HG03354 (cell line): ENCODE data around the gene MTMR1.
A peak's percentile ranks its signal among the peaks of the same experiment; 100 is the strongest.

ENCODE experiments used
- ATAC-seq: cut with Tn5 transposase; IDR thresholded peaks from one replicate; pipeline ENCODE4 v1.9.1; 2021; ENCODE audit warnings: mild to moderate bottlenecking; ENCODE audit not compliant: unreplicated experiment, poor library complexity, severe bottlenecking

Gene MTMR1

GRCh38 chrX:150694738-150695410 lies 1.7 kb downstream of the MTMR1 start:
- peak; percentile 18 for ATAC-seq

GRCh38 chrX:150696331-150696730 lies 3.1 kb downstream of the MTMR1 start:
- ATAC-seq = no peak

DNA sequence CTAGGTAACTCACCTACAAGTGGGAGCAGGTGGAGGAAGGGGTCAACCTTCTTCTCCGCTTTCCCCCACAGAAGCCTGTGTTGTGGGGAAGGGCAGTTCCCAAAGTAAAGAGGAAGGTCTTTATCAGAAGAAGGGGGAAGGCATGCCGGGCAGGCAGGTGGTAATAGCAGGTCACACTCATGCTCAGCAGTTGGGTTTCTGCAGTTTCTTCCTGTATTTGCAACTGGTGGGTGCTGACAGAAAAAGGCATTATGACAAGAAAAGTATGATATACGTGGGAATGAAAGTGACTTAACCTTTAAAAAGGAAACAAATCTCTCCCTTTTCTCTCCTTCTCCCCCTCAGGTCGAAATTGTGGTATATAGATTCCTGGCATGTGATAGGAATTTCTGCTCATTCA lies 3.7 kb downstream of the MTMR1 start:
- no peak for ATAC-seq

- no peak for ATAC-seq
These were observed 4.4 kb downstream of the MTMR1 start for GRCh38 chrX:150697641-150698040.

DNA sequence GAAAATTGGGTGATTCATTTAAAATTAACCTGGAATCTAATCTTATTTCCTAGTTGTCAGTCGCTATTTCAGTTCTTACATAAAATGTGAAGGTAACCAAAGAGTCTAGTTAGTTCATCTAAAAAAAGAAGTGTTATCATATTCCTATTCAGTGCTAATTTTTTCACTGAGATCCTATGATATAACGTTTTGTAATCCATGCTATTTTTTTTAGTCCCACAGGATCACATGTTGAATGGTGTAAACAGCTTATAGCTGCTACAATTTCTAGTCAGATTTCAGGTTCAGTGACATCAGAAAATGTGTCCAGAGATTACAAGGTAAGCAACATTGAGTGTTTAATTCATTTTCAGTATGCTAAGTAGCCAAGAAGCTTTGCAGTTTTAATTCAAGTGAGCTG lies 5.8 kb downstream of the MTMR1 start:
- no peak for ATAC-seq

- ATAC-seq = no peak
These were observed 6.9 kb downstream of the MTMR1 start for GRCh38 chrX:150700107-150700506.

GRCh38 chrX:150701377-150701776 lies 8.2 kb downstream of the MTMR1 start:
- no peak for ATAC-seq

- no peak for ATAC-seq
These were observed 9.9 kb downstream of the MTMR1 start for GRCh38 chrX:150702966-150703694.

GRCh38 chrX:150703695-150703974 lies 10.4 kb downstream of the MTMR1 start:
- ATAC-seq = no peak

GRCh38 chrX:150704030-150704613 lies 10.9 kb downstream of the MTMR1 start:
- ATAC-seq = no peak

GRCh38 chrX:150712619-150713018 lies 19.4 kb downstream of the MTMR1 start:
- ATAC-seq = no peak

GRCh38 chrX:150715184-150715583 lies 22.0 kb downstream of the MTMR1 start:
- ATAC-seq = no peak

GRCh38 chrX:150719621-150720020 lies 26.4 kb downstream of the MTMR1 start:
- ATAC-seq = no peak

DNA sequence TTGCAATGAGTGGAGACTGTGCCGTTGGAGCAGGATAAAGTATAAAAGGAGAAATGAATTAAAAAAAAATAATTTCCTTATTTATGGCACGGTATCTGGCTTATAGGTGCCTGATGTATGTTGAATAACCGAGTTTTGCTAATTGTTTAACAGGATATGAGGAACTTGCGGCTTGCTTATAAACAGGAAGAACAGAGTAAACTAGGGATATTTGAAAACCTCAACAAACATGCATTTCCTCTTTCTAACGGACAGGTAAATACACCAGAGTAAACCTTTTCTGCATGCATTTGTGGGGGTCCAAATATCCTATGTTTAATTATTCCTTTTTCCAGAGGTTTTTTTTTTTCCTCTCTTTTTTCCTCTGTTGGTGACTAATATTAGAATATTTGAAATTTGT lies 36.8 kb downstream of the MTMR1 start:
- no peak for ATAC-seq

GRCh38 chrX:150730719-150731118 lies 37.5 kb downstream of the MTMR1 start:
- no peak for ATAC-seq

GRCh38 chrX:150731795-150732194 lies 38.6 kb downstream of the MTMR1 start:
- ATAC-seq = no peak

- ATAC-seq = no peak
These were observed 43.3 kb downstream of the MTMR1 start for GRCh38 chrX:150736475-150736874.

- ATAC-seq = no peak
These were observed 58.9 kb downstream of the MTMR1 start for GRCh38 chrX:150752124-150752523.

GRCh38 chrX:150753357-150753756 lies 60.2 kb downstream of the MTMR1 start:
- no peak for ATAC-seq

DNA sequence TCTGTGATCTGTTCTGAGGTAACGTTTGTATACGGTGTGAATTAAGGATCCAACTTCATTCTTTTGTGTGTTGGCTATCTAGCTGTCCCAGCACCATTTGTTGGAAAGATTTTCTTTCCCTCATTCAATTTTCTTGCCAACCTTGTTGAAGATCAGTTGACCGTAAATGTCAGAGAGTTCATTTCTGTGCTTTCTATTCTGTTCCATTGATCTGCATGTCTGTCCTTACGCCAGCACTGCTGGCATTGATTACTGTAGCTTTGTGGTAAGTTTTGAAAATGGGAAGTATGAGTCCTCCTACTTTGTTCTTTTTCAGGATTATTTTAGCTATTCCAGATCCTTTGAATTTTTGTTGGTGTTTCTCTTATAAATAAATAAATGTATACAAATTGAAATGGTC lies 60.8 kb downstream of the MTMR1 start:
- no peak for ATAC-seq

DNA sequence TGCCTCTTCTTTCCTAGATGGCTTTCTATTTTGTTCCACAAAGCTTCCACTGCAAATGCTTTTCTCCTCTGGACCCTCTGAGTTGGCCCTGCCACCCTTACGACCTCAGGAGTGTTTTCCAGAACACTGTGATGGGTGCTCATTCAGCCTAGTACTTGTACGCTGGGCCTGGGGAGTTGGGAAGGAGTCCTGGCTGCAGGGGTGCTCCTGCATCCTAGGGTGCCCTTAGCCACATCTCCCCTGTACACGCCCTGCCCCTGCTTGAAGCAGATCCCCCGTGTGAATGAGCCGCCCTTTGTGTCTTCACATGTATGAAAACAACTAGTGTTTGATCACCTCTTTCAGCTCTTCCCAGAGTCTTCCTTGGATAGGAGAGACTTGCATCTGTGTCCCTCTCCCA lies 64.2 kb downstream of the MTMR1 start:
- ATAC-seq = no peak
